GM20000 (cell line): ENCODE data around the gene ANO6.
"Not testable (repeated sequence)": the region's sequence is repeated elsewhere in the genome, so short reads cannot be mapped to it uniquely, and the experiment has no call there.

Experiments
- DNase-seq: peaks from one replicate; pipeline ENCODE4 v3.0.0; 2012; ENCODE audit warnings: low spot score
- CTCF ChIP-seq: IDR thresholded peaks from 2 replicates; pipeline ENCODE4 v1.5.1; 2012; ENCODE audit warnings: mild to moderate bottlenecking, control low read depth; ENCODE audit errors: extremely low read depth, missing control alignments

The ANO6 gene, protein sequence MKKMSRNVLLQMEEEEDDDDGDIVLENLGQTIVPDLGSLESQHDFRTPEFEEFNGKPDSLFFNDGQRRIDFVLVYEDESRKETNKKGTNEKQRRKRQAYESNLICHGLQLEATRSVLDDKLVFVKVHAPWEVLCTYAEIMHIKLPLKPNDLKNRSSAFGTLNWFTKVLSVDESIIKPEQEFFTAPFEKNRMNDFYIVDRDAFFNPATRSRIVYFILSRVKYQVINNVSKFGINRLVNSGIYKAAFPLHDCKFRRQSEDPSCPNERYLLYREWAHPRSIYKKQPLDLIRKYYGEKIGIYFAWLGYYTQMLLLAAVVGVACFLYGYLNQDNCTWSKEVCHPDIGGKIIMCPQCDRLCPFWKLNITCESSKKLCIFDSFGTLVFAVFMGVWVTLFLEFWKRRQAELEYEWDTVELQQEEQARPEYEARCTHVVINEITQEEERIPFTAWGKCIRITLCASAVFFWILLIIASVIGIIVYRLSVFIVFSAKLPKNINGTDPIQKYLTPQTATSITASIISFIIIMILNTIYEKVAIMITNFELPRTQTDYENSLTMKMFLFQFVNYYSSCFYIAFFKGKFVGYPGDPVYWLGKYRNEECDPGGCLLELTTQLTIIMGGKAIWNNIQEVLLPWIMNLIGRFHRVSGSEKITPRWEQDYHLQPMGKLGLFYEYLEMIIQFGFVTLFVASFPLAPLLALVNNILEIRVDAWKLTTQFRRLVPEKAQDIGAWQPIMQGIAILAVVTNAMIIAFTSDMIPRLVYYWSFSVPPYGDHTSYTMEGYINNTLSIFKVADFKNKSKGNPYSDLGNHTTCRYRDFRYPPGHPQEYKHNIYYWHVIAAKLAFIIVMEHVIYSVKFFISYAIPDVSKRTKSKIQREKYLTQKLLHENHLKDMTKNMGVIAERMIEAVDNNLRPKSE

GRCh38 chr12:45215419-45216229 lies at the start of gene ANO6:
ANO6 (plus strand) TSS chr12:45216095; CDS start chr12:45216322, 227 bp downstream.
- TF ChIP-seq CTCF = peak; percentile 46
- DNase-seq = peak; percentile 84

DNA sequence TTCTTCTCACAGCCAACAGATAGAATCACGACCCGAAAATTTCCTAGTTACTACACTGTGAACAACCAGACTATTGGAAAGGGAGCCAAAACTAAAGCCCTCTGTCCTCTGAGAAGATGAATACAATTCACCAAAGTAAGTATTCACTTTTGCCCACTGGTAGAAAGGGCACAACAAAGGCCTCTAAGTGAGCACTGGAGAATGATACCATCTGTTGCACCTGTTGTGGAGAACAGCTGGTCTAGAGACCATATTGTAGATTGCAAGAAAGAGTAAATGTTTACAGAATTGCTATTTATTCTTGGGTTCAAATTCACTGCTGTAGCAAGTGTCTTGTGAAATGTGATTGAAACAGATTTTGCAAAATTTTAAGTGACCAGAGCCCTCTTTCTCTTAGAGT lies 46.9 kb upstream of the ANO6 start:
- no peak for TF ChIP-seq CTCF
- no peak for DNase-seq

DNA sequence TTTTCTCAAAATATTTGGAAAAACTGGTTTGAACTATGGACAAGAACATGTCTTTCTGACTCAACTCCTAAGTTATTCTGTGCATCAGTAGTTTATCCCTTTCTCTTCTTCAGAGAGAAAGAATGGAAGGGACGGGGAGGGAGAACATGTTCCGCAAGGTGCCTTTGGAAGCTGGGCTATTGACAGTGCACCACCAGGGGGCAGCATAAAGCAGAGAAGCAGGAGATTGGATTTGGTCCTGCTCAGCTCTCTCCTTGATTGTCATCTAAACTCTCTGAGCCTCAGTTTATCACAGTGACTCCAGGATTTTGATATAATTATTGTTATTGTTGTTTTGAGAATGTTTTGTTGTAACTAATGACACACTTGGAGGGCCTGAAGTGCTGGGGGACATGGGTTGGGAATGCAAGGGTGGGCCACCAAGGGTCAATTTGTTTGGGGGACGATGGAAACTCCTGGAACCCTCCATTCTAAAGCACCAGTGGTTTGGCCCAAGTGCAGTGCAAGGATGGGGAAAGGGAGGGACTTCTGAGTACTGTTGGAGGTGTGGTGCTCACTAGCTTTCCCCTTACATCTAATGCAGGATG lies 45.3 kb upstream of the ANO6 start:
- peak; percentile 90 for TF ChIP-seq CTCF
- peak; percentile 83 for DNase-seq

GRCh38 chr12:45173293-45173692 lies 42.6 kb upstream of the ANO6 start:
- not testable (repeated sequence) for DNase-seq

- no peak for TF ChIP-seq CTCF
- no peak for DNase-seq
Measured at GRCh38 chr12:45174595-45174994, 41.3 kb upstream of the ANO6 start.

DNA sequence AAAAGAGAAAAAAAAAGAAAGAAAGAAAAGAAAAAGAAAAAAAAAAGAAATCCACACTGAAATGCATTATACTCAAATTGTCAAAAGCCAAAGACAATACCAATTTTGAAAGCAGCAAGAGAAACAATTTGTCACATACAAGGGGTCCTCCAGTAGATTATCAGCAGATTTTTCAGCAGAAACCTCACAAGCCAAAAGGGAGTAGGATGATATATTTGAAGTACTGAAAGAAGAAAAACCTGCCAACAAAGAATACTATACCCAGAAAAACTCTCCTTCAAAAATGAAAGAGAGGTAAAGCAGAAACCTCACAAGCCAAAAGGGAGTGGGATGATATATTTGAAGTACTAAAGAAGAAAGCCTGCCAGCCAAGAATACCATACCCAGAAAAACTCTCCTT lies 37.1 kb upstream of the ANO6 start:
- DNase-seq = no peak
- no peak for TF ChIP-seq CTCF

DNA sequence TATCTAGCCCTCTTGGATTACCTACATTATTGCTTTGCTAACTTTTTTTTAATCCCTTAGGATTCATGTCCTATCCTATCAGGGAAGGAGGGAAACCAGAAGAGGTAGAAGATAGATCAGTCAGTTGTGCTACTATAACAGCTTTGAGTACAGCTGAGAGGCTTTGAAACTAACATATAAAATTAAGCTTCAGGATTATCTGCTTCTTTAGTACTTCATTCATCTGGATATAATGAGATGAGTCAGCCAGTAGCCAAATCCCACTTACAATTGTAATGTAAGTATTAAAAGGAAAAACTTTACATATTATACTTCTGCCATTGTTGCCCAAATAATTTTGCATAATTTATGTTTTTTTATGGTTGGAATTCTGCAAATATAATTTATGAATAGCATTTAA lies 33.4 kb upstream of the ANO6 start:
- no peak for DNase-seq
- TF ChIP-seq CTCF = no peak
